Keratinocyte (primary cell): Measurements from ENCODE around the gene SMG6. TPM values are rescaled to one million over a fixed set of nuclear protein-coding genes. Genes with fewer than 3 reads are reported as not detected.

ENCODE experiments used
- DNase-seq: peaks from one replicate; pipeline ENCODE4 v3.0.0-alpha.2; 2011; ENCODE audit warnings: low read depth, missing footprints, low spot score
- FAIRE-seq: peaks from 2 replicates; lab custom pipeline; 2011; peaks lifted over from hg19 to GRCh38; lab: Jason Lieb, UNC
- H2AFZ ChIP-seq: 2 replicates; pipeline ENCODE4 v1.6.0; 2012; ENCODE audit warnings: low read length, control low read depth, inconsistent platforms; ENCODE audit not compliant: control insufficient read depth
- H3K27ac ChIP-seq: 2 replicates; pipeline ENCODE4 v1.5.1; 2011; ENCODE audit warnings: low read length; ENCODE audit not compliant: control insufficient read depth, insufficient read depth
- H3K27me3 ChIP-seq: 3 replicates; pipeline ENCODE4 v1.6.0; 2011; ENCODE audit warnings: low read length; ENCODE audit not compliant: control insufficient read depth, insufficient read depth; ENCODE audit errors: extremely low read depth
- H3K36me3 ChIP-seq, 2 experiments: 2 replicates in 1 of 2; 3 replicates in 1 of 2; pipeline ENCODE4 v1.5.1; 2011; ENCODE audit warnings: low read length in 2 of 2, mild to moderate bottlenecking in 1 of 2; ENCODE audit not compliant: control insufficient read depth in 2 of 2, insufficient read depth in 2 of 2; ENCODE audit errors: extremely low read depth in 1 of 2
- H3K4me1 ChIP-seq: 3 replicates; pipeline ENCODE4 v1.5.1; 2011; ENCODE audit warnings: low read length; ENCODE audit not compliant: control insufficient read depth, insufficient read depth; ENCODE audit errors: extremely low read depth
- H3K4me2 ChIP-seq: 3 replicates; pipeline ENCODE4 v1.6.0; 2011; ENCODE audit warnings: low read depth, low read length; ENCODE audit not compliant: control insufficient read depth, insufficient read depth; ENCODE audit errors: extremely low read depth
- H3K4me3 ChIP-seq, 3 experiments: fragments of 200-600 bp in 1 of 3; sonication (generic) in 1 of 3; 2 replicates in 2 of 3; 3 replicates in 1 of 3; pipeline ENCODE4 v1.5.1; 2011 to 2016; ENCODE audit warnings: low read length in 3 of 3, mild to moderate bottlenecking in 3 of 3, control low read depth in 2 of 3, inconsistent platforms in 1 of 3, low read depth in 1 of 3, mixed read lengths in 1 of 3, mixed run types in 1 of 3, moderate library complexity in 1 of 3; ENCODE audit not compliant: control insufficient read depth in 2 of 3, insufficient read depth in 2 of 3; ENCODE audit errors: extremely low read depth in 1 of 3
- H3K79me2 ChIP-seq: 2 replicates; pipeline ENCODE4 v1.6.0; 2012; ENCODE audit warnings: low read length; ENCODE audit not compliant: control insufficient read depth, insufficient read depth
- H3K9ac ChIP-seq: 3 replicates; pipeline ENCODE4 v1.6.0; 2011; ENCODE audit warnings: low read length; ENCODE audit not compliant: control insufficient read depth, insufficient read depth; ENCODE audit errors: extremely low read depth
- H3K9me1 ChIP-seq: 3 replicates; pipeline ENCODE4 v1.6.0; 2011; ENCODE audit warnings: low read length; ENCODE audit not compliant: control insufficient read depth, insufficient read depth; ENCODE audit errors: extremely low read depth
- H3K9me3 ChIP-seq: 2 replicates; pipeline ENCODE4 v1.5.1; 2012; ENCODE audit warnings: low read depth, low read length; ENCODE audit not compliant: control insufficient read depth
- H4K20me1 ChIP-seq: 3 replicates; pipeline ENCODE4 v1.6.0; 2011; ENCODE audit warnings: low read length; ENCODE audit not compliant: control insufficient read depth, insufficient read depth; ENCODE audit errors: extremely low read depth
- CTCF ChIP-seq, 3 experiments: IDR thresholded peaks in 1 of 3; conservative IDR thresholded peaks in 1 of 3; optimal IDR thresholded peaks in 1 of 3; 2 replicates in 2 of 3; 3 replicates in 1 of 3; pipeline versions ENCODE3 to v1.5.1; 2011; ENCODE audit warnings: low read length in 3 of 3, mild to moderate bottlenecking in 3 of 3, moderate library complexity in 2 of 3, control low read depth in 1 of 3, inconsistent platforms in 1 of 3; ENCODE audit not compliant: insufficient read depth in 2 of 3; ENCODE audit errors: extremely low read depth in 1 of 3
- EZH2 ChIP-seq: IDR thresholded peaks from one replicate; pipeline ENCODE4 v1.6.1; 2012; ENCODE audit warnings: inconsistent platforms, mild to moderate bottlenecking, low read length, moderate library complexity
- dilution Hi-C: fragments of 300-500 bp; cut with MboI; formaldehyde crosslinking; loops from one replicate; pipeline ENCODE4 v1.7.0; 2020; ENCODE audit warnings: low sequenced_read_pairs; ENCODE audit not compliant: extremely low pct_ligation_motif_present
- polyA plus RNA-seq, 5 experiments: library from polyadenylated mRNA; depleted of rRNA in 3 of 5; stranded (reverse) in 3 of 5; stranded (forward) in 1 of 5; unstranded in 1 of 5; fragments of >200 nt; gene quantifications; 1 replicate in 1 of 5; 2 replicates in 3 of 5; 3 replicates in 1 of 5; pipeline versions ENCODE4 v1.2.1 to v1.2.3, GENCODE V29; 2011 to 2012; ENCODE audit warnings: missing spikeins in 2 of 5, low read depth in 1 of 5, low replicate concordance in 1 of 5

Gene SMG6
- polyA plus RNA-seq, 1 donor (not counting 4 experiments of a cell fraction or from before 2014, with no cell fraction given): 3.6 TPM

GRCh38 chr17:2212400-2212981 lies 91.1 kb downstream of the SMG6 start:
- Histone ChIP-seq H3K4me3 (no peak overlapping the region), H3K27me3 (no peaks in the 10 kb centered on the region), H3K4me1 (peaks cover 31% of the 10 kb centered on the region), H3K9me1 (peaks cover 2% of the 10 kb centered on the region), H3K36me3 (peaks cover 3 to 6% of the 10 kb centered on the region in 2 experiments), H4K20me1 (no peaks in the 10 kb centered on the region), H3K9ac (no peak overlapping the region), H3K9me3 (peaks cover under 1% of the 10 kb centered on the region), H3K79me2 (no peaks in the 10 kb centered on the region), H3K27ac (no peak overlapping the region), H2AFZ (no peak overlapping the region), H3K4me2 (no peak overlapping the region)
- peak; percentile 60 for FAIRE-seq
- dilution Hi-C loops: no loop called here
- no peak for DNase-seq
- TF ChIP-seq EZH2 (no peak), CTCF (optimal IDR thresholded peaks at IDR 0.05 in 1 of 3, IDR thresholded peaks at IDR 0.05 in 1 of 3, conservative IDR thresholded peaks at IDR 0.05 in 1 of 3; ENCODE audit: extremely low read depth in 1 of 3, insufficient read depth in 2 of 3, low read length in 3 of 3) (no peak)

GRCh38 chr17:2211661-2212399 lies 91.8 kb downstream of the SMG6 start:
- Histone ChIP-seq H3K9me1 (peaks cover 2% of the 10 kb centered on the region), H4K20me1 (no peaks in the 10 kb centered on the region), H3K79me2 (no peaks in the 10 kb centered on the region), H3K4me3 (no peak overlapping the region), H3K27ac (no peak overlapping the region), H3K4me1 (peaks cover 31% of the 10 kb centered on the region), H3K36me3 (peaks cover 3 to 6% of the 10 kb centered on the region in 2 experiments), H3K27me3 (no peaks in the 10 kb centered on the region), H3K4me2 (no peak overlapping the region), H2AFZ (no peak overlapping the region), H3K9ac (no peak overlapping the region), H3K9me3 (no peaks in the 10 kb centered on the region)
- TF ChIP-seq EZH2 (no peak), CTCF (optimal IDR thresholded peaks at IDR 0.05 in 1 of 3, IDR thresholded peaks at IDR 0.05 in 1 of 3, conservative IDR thresholded peaks at IDR 0.05 in 1 of 3; ENCODE audit: extremely low read depth in 1 of 3, insufficient read depth in 2 of 3, low read length in 3 of 3) (no peak)
- dilution Hi-C loops: no loop called here
- DNase-seq (no peak), FAIRE-seq (no peak)
